K562 (cell line): ENCODE data around the gene BAG1. TPM values are rescaled to one million over a fixed set of nuclear protein-coding genes. Genes with fewer than 3 reads are reported as not detected.

ENCODE experiments used
- ATAC-seq: fragments of 200-7000 bp; cut with Tn5 transposase; 3 replicates; pipeline ENCODE4 v1.9.1; 2020; ENCODE audit warnings: moderate library complexity
- BruUV-seq: library from RNA; stranded (reverse); fragments of 400-500 nt; replicated peaks from 2 replicates; lab custom pipeline; 2021; lab: Mats Ljungman, UMichigan
- CTCF ChIA-PET: fragments of 300-600 bp; formaldehyde crosslinking; extraction: SDS; loops from one replicate; lab custom pipeline; 2021; ENCODE audit warnings: low intra/inter-chr PET ratio; lab: Yijun Ruan, JAX
- POLR2A ChIA-PET: fragments of 300-600, 350-650 bp; sonication (Branson Sonifier 250); formaldehyde crosslinking; extraction: SDS; loops from one replicate; lab custom pipeline; 2021; ENCODE audit warnings: antibody characterized with exemption, inconsistent platforms; lab: Yijun Ruan, JAX
- DNase-seq, 4 experiments: peaks; one replicate each; pipeline versions ENCODE4 v3.0.0 to v3.0.0-alpha.2; 2011 to 2018; ENCODE audit warnings: low spot score in 3 of 4, mixed read lengths in 3 of 4; ENCODE audit errors: extremely low read depth in 1 of 4
- FAIRE-seq: peaks from 2 replicates; lab custom pipeline; 2011; peaks lifted over from hg19 to GRCh38; lab: Jason Lieb, UNC
- H2AFZ ChIP-seq: 2 replicates; pipeline ENCODE4 v1.6.0; 2011; ENCODE audit warnings: low read depth, low read length, control low read depth, inconsistent platforms
- H3K27ac ChIP-seq: fragments of 200-600 bp; 3 replicates; pipeline ENCODE4 v1.8.0; 2011; ENCODE audit warnings: low read depth, mild to moderate bottlenecking, control low read depth, inconsistent platforms, low read length, moderate library complexity, mixed read lengths; ENCODE audit errors: extremely low read depth
- H3K27me3 ChIP-seq, 2 experiments: fragments of 300-600 bp in 1 of 2; 2 replicates in 1 of 2; 3 replicates in 1 of 2; pipeline versions ENCODE4 v1.6.0 to v1.8.0; 2011; ENCODE audit warnings: inconsistent platforms in 2 of 2, low read length in 2 of 2, mild to moderate bottlenecking in 1 of 2, mixed read lengths in 1 of 2, moderate library complexity in 1 of 2; ENCODE audit not compliant: control insufficient read depth in 2 of 2, insufficient read depth in 2 of 2
- H3K36me3 ChIP-seq: fragments of 300-600 bp; 3 replicates; pipeline ENCODE4 v1.8.0; 2011; ENCODE audit warnings: mild to moderate bottlenecking, low read length, inconsistent platforms; ENCODE audit not compliant: control insufficient read depth, insufficient read depth
- H3K4me1 ChIP-seq, 2 experiments: fragments of 200-600 bp in 1 of 2; replicated peaks in 1 of 2; 2 replicates in 1 of 2; 3 replicates in 1 of 2; pipeline versions ENCODE4 v1.5.1 to v1.8.0; 2011; ENCODE audit warnings: inconsistent platforms in 2 of 2, low read length in 2 of 2, mild to moderate bottlenecking in 1 of 2, mixed read lengths in 1 of 2, moderate library complexity in 1 of 2; ENCODE audit not compliant: control insufficient read depth in 2 of 2, insufficient read depth in 2 of 2
- H3K4me2 ChIP-seq: 2 replicates; pipeline ENCODE4 v1.6.1; 2011; ENCODE audit warnings: low read length, control low read depth, inconsistent platforms, mixed read lengths; ENCODE audit not compliant: insufficient read depth
- H3K4me3 ChIP-seq: fragments of 200-600 bp; sonication (generic), shearing (Covaris generic); 2 replicates; pipeline ENCODE4 v1.5.1; 2016; ENCODE audit warnings: control low read depth, inconsistent platforms
- H3K79me2 ChIP-seq: fragments of 200-600 bp; 3 replicates; pipeline ENCODE4 v1.8.0; 2011; ENCODE audit warnings: low read length, inconsistent platforms; ENCODE audit not compliant: control insufficient read depth, insufficient read depth
- H3K9ac ChIP-seq, 2 experiments: 2 replicates each; pipeline versions ENCODE4 v1.6.0 to v1.6.1; 2011; ENCODE audit warnings: low read depth in 2 of 2, low read length in 2 of 2, control low read depth in 1 of 2, inconsistent platforms in 1 of 2, mild to moderate bottlenecking in 1 of 2, mixed read lengths in 1 of 2; ENCODE audit not compliant: insufficient read depth in 1 of 2
- H3K9me1 ChIP-seq: one replicate; pipeline ENCODE4 v1.6.0; 2011; ENCODE audit warnings: inconsistent platforms, mild to moderate bottlenecking, low read length, moderate library complexity; ENCODE audit not compliant: control insufficient read depth, insufficient read depth
- H3K9me3 ChIP-seq: replicated peaks from 2 replicates; pipeline ENCODE4 v1.5.1; 2011; ENCODE audit warnings: low read depth, low read length, inconsistent platforms; ENCODE audit not compliant: control insufficient read depth, insufficient read depth
- H4K20me1 ChIP-seq: replicated peaks from 2 replicates; pipeline ENCODE4 v1.6.1; 2011; ENCODE audit warnings: low read length, inconsistent platforms, mixed read lengths; ENCODE audit not compliant: control insufficient read depth, insufficient read depth
- CTCFL ChIP-seq: IDR thresholded peaks from 2 replicates; pipeline ENCODE4 v1.6.1; 2011; ENCODE audit warnings: borderline replicate concordance, low read depth, mild to moderate bottlenecking, moderate library complexity, low read length; ENCODE audit not compliant: insufficient read depth, poor library complexity, severe bottlenecking
- DPF2 ChIP-seq: fragments of 450-650 bp; IDR thresholded peaks from 2 replicates; pipeline ENCODE4 v1.6.1; 2016
- HMGN3 ChIP-seq: IDR thresholded peaks from 2 replicates; pipeline ENCODE4 v1.6.1; 2011; ENCODE audit warnings: borderline replicate concordance, low read depth, mild to moderate bottlenecking, mixed read lengths, low read length; ENCODE audit not compliant: insufficient read length; ENCODE audit errors: extremely low read depth
- HNRNPH1 ChIP-seq: fragments of 200-400 bp; formaldehyde crosslinking; optimal IDR thresholded peaks from 2 replicates; pipeline ENCODE3; 2017; ENCODE audit warnings: low read depth, mild to moderate bottlenecking, low read length, moderate library complexity
- PTRF ChIP-seq: fragments of 450-650 bp; IDR thresholded peaks from 2 replicates; pipeline ENCODE4 v1.6.1; 2016; ENCODE audit warnings: mild to moderate bottlenecking, missing genetic modification characterization, missing compliant biosample characterization
- RCOR1 ChIP-seq, 2 experiments: IDR thresholded peaks; 2 replicates each; pipeline ENCODE4 v1.6.1; 2012; ENCODE audit warnings: low read depth in 2 of 2, low read length in 2 of 2, borderline replicate concordance in 1 of 2, improper control_type of control experiment in 1 of 2
- SMARCA5 ChIP-seq: fragments of 450-650 bp; IDR thresholded peaks from 2 replicates; pipeline ENCODE4 v1.6.1; 2016
- SRSF7 ChIP-seq: fragments of 200-400 bp; formaldehyde crosslinking; optimal IDR thresholded peaks from 2 replicates; pipeline ENCODE3; 2017; ENCODE audit warnings: mild to moderate bottlenecking, low read depth, low read length
- ZBTB17 ChIP-seq: fragments of 450-650 bp; formaldehyde crosslinking; IDR thresholded peaks from 2 replicates; pipeline ENCODE4 v1.4.0; 2020; ENCODE audit warnings: mild to moderate bottlenecking
- ZMIZ1 ChIP-seq, 2 experiments: fragments of 150-350 bp in 1 of 2; IDR thresholded peaks; 2 replicates each; pipeline ENCODE4 v1.6.1; 2012 to 2016; ENCODE audit warnings: low read depth in 2 of 2, low read length in 2 of 2, mild to moderate bottlenecking in 1 of 2, moderate library complexity in 1 of 2
- WGBS: fragments of 100-300 bp; shearing (Covaris generic); methylation state at CpG from one replicate; pipeline ENCODE4 v1.1.6; 2016; ENCODE audit warnings: low coverage, mixed read lengths; ENCODE audit not compliant: insufficient coverage; ENCODE audit errors: missing lambda C conversion rate; 5-methylcytosine and 5-hydroxymethylcytosine counted together
- in situ Hi-C: fragments of 300-500 bp; cut with MboI; formaldehyde crosslinking; loops from 4 replicates; pipeline ENCODE4 v1.15.0; 2018; ENCODE audit warnings: inconsistent platforms, mixed read lengths
- intact Hi-C: fragments of 100-400 bp; cut with micrococcal nuclease; formaldehyde crosslinking; loops from 2 replicates; pipeline ENCODE4 v1.14.2; 2022
- polyA plus RNA-seq, 8 experiments: library from polyadenylated mRNA; depleted of rRNA in 4 of 8; stranded (reverse) in 5 of 8; unstranded in 3 of 8; fragments of >200 nt; fragmentation: Nextera tagmentation in 2 of 8; fragmentation: Illumina TruSeq in 1 of 8; extraction: Ambion mirVana in 2 of 8; extraction: Trizol in 1 of 8; gene quantifications; 2 replicates each; pipeline versions ENCODE4 v1.2.1 to v1.2.3, GENCODE V29; 2011 to 2014; ENCODE audit warnings: inconsistent platforms in 1 of 8, missing spikeins in 1 of 8
- total RNA-seq, 7 experiments: library from RNA; depleted of rRNA in 6 of 7; stranded (reverse); fragments of >200 nt in 6 of 7; fragmentation: Illumina TruSeq in 2 of 7; extraction: Trizol in 2 of 7; gene quantifications; 2 replicates each; pipeline versions ENCODE4 v1.2.1 to v1.2.3, GENCODE V29; 2011 to 2021; ENCODE audit warnings: low replicate concordance in 1 of 7
- TF ChIP-seq, protein P1 (sequence below): sonication (generic); formaldehyde crosslinking; IDR thresholded peaks from 2 replicates; pipeline ENCODE4 v1.8.0; 2022; ENCODE audit warnings: mild to moderate bottlenecking, missing genetic modification reagents

Gene BAG1
- total and polyA plus RNA-seq, 9 of the 15 experiments (the other 6 are each of a cell fraction or from before 2014, with no cell fraction given) = 9.7 to 106 (median 56.9) TPM

DNA sequence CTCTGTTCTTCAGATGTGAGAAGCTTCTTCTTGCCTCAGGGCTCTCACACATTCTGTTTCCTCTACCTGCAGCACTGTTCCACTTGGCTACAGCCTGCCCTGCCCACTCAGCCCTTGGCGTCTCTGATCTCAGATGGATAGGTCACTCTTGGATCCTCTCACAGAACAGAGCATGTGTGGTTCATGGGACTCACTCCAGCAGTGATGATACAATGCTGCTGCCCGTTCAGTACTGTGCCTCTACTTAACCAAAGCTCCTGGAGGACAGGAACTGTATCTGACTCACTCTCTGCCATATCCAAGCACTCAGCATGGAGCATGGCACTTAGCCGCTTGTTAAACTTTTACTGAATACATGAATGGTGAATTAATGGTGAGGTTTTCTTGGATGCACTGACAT lies 27.9 kb downstream of the BAG1 start (continued):
- TF ChIP-seq CTCFL (no peak), DPF2 (no peak)

DNA sequence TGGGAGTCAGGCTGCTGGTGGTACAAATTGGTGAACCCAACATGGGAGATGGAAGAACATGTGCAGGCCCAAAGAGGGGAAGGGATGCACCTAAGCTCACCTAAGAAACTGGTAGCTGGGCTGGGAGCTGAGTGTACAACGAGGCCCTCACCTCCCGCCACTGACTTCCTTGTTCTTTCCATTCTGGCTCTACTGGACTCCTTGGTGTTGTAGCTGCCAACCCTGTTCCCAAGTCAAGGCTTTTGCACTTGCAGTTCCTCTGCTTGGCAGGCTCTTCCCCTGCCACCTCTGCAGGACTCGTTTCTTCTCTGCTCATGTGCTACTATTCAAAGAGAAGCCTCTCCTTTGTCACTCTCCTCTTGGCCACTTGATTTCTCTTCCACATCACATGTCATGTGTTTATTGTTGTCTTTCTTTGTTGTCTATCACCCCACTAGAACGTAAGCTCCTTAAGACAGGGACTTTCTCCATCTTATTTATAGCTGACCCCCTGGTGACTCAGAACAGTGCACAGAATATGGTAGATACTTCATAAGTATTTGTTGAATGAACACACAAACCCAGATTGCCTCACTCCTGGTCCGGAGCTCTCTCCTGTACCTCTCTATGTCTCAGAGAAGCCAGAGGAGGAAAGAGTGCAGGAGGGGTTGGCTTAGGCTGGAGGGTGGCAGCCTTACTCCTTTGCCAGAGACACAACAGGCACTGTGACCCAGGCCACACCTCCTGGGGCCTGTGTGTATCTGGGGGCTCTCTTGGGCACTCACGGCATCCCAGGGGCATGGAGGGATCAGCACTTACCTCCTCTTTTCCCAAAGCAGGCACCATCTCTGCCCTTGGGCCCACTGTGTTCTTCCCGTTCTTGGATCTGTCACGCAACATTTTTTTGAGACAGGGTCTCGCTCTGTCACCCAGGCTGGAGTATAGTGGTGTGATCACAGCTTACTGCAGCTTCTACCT lies 29.7 kb downstream of the BAG1 start:
- no peak for ATAC-seq
- no peak overlapping the region for H2AFZ ChIP-seq
- no TSS peak for BruUV-seq
- no peak for TF ChIP-seq HNRNPH1
- no peak for TF ChIP-seq PTRF
- TF ChIP-seq RCOR1 (IDR thresholded peaks at IDR 0.05; ENCODE audit: borderline replicate concordance in 1 of 2, low read depth in 2 of 2, low read length in 2 of 2) = no peak
- no peak for TF ChIP-seq SMARCA5
- TF ChIP-seq ZMIZ1 (IDR thresholded peaks at IDR 0.05; ENCODE audit: low read depth in 2 of 2, low read length in 2 of 2) = no peak
- no peak for TF ChIP-seq HMGN3
- no peak for TF ChIP-seq ZBTB17 (CRISPR knock-in tag)
- TF ChIP-seq, protein P1, sequence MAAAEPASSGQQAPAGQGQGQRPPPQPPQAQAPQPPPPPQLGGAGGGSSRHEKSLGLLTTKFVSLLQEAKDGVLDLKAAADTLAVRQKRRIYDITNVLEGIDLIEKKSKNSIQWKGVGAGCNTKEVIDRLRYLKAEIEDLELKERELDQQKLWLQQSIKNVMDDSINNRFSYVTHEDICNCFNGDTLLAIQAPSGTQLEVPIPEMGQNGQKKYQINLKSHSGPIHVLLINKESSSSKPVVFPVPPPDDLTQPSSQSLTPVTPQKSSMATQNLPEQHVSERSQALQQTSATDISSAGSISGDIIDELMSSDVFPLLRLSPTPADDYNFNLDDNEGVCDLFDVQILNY (CRISPR knock-in tag) = no peak
- no peak for TF ChIP-seq SRSF7

More for the DNA sequence above, 29.7 kb downstream of the BAG1 start:
- Histone ChIP-seq H3K9ac (no peak overlapping the region), H3K4me3 (no peak overlapping the region), H3K4me2 (no peak overlapping the region), H4K20me1 (no peaks in the 10 kb centered on the region), H3K27ac (no peak overlapping the region), H3K9me1 (no peaks in the 10 kb centered on the region), H3K79me2 (no peaks in the 10 kb centered on the region), H3K27me3 (no peaks in the 10 kb centered on the region), H3K36me3 (no peaks in the 10 kb centered on the region), H3K9me3 (no peaks in the 10 kb centered on the region), H3K4me1 (peaks cover 6 to 9% of the 10 kb centered on the region in 2 experiments; a peak in 4 of 5 replicates)
- ChIA-PET POLR2A (interaction anchor here (0.6 to 2.0 kb wide), 4 partner anchors 13 to 210 kb away, joined by 3 to 6 read pairs (median 3); partner anchors contain the start of genes DNAJA1 and SMU1), CTCF (no interaction called here)
- intact Hi-C loops = no loop called here
- WGBS = 18% methylated on average over 9 of the region's 9 CpGs
- in situ Hi-C loops = loop anchor here (10.0 to 25.0 kb wide), 3 partner anchors 130 to 847 kb away; partner anchors contain the start of genes ACO1, NDUFB6, SMIM27 and TOPORS
- DNase-seq (no peak), FAIRE-seq (no peak)
